GM21515 (cell line): Measurements from ENCODE around the gene CCNA1.

Experiments used
- ATAC-seq: cut with Tn5 transposase; IDR thresholded peaks from one replicate; pipeline ENCODE4 v1.9.1; 2021; ENCODE audit not compliant: unreplicated experiment

Gene CCNA1

DNA sequence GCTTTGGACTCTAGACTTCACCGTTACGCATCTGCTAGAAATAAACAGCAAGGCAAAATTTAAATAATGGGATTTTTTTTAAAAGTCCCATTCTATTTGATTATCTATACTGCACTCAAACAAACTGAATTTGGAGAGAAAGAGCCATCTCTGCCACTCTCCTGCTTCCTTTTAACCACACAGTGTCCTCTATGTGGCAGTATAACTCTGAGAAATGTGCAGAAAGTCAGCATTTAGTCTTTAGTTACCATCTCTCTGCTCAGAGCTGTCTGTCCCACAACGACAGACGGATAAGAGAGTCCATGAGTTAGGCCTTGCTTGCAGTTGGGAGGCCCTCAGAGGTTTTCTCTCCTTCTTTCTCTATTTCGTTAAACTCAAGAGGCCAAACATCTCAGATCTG, 21.2 kb downstream of the CCNA1 start:
- ATAC-seq = no peak

DNA sequence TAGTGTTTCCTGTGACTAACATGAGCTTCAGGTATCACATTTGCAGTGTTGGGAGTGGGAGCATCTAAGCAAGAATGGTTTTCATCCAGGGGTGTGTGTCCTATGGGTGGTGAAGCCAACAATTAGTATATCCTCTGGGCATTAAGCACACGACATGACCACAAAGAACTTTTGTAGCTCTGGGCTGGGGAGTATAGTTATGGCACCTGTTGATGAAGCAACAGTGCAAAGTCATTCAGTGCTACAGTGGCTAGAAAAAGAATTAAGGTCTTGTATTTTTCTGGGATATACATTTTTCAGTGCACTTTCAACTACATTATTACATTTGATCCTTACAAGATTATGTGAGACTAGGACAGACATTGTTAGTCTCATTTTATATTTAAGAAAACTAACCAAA, 21.8 kb downstream of the CCNA1 start:
- ATAC-seq = no peak

- no peak for ATAC-seq
Measured at GRCh38 chr13:36454987-36455386, 22.7 kb downstream of the CCNA1 start.

DNA sequence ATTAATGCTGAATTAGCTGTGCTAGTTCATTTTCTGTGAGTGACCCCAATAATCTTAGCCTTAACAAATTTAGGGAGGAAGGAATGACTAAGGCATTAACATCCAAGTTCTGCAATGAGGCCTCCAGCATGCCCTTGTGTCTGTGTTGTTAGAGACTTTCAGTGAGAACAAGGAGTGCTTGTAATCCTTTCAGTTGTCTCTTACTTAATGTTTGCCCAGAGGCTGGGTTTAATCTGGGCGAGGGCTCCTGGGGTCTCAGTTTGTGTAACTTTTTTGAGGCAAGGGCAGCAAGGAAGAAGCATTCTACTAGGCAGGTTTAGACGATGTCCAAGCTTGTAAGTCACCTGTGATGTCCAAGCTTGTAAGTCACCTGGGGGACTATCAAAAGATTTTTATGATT, 24.3 kb downstream of the CCNA1 start:
- no peak for ATAC-seq

DNA sequence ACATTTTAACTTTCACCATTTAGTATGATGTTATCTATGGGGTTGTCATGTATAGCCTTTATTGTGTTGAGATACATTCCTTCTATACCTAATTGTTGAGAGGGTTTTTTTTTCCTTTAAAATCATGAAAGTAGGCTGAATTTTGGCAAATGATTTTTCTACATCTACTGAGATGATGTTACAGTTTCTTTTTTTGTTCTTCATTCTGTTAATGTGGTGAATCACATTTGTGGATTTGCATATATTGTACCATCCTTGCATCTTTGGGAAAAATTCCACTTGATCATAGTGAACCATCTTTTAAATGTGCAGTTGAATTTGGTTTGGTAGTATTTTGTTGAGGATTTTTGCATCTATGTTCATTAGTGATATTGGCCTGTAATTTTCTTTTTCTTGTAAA, 29.2 kb downstream of the CCNA1 start:
- no peak for ATAC-seq

DNA sequence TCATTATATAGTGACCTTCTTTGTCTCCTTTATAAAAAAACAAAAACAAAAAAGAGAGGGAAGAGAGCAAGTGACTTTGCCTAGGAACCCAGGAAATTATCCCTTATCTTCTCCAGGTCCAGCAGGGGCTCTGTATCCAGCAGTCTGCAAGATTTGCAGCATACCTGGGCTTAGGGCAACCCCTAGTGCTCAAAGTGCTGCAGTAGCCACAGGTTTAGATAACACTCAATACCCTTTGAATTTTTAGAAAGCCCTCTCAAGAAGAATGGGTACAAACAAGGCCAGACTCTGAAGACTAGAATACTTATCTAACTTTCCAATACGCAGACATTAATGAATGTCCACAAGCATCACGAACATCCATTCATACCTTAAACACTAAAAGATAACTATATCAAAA, 43.2 kb downstream of the CCNA1 start:
- ATAC-seq = no peak

- no peak for ATAC-seq
Measured at GRCh38 chr13:36476661-36477060, 44.4 kb downstream of the CCNA1 start.

- ATAC-seq = no peak
Measured at GRCh38 chr13:36480726-36481427, 48.6 kb downstream of the CCNA1 start.

- no peak for ATAC-seq
Measured at GRCh38 chr13:36490055-36490454, 57.8 kb downstream of the CCNA1 start.
